GM12874 (cell line): Measurements from ENCODE around the gene ENPP6.

ENCODE experiments used
- TF ChIP-seq, protein P1 (sequence below): IDR thresholded peaks from 2 replicates; pipeline ENCODE4 v1.5.1; 2011; ENCODE audit warnings: low read depth, mild to moderate bottlenecking, control low read depth, low read length, moderate library complexity; ENCODE audit not compliant: insufficient read depth

Gene ENPP6

DNA sequence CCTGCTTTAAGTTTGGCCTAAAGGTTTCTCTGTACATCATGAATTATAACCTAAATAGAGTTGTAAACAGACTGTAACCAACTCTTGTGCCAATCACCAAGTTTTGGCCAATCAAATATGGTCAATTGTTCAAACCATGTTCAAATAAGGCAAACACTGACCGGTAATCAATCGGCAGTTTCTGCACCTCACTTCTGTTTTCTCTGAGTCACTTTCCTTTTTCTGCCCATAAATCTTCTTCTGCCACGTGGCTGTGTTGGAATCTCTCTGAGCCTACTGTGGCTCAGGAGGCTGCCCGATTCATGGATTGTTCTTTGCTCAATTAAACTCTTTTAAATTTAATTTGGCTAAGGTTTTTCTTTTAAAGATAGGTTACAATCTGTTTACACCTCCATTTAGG, 16.5 kb upstream of the ENPP6 start:
- TF ChIP-seq, protein P1, sequence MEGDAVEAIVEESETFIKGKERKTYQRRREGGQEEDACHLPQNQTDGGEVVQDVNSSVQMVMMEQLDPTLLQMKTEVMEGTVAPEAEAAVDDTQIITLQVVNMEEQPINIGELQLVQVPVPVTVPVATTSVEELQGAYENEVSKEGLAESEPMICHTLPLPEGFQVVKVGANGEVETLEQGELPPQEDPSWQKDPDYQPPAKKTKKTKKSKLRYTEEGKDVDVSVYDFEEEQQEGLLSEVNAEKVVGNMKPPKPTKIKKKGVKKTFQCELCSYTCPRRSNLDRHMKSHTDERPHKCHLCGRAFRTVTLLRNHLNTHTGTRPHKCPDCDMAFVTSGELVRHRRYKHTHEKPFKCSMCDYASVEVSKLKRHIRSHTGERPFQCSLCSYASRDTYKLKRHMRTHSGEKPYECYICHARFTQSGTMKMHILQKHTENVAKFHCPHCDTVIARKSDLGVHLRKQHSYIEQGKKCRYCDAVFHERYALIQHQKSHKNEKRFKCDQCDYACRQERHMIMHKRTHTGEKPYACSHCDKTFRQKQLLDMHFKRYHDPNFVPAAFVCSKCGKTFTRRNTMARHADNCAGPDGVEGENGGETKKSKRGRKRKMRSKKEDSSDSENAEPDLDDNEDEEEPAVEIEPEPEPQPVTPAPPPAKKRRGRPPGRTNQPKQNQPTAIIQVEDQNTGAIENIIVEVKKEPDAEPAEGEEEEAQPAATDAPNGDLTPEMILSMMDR: no peak

DNA sequence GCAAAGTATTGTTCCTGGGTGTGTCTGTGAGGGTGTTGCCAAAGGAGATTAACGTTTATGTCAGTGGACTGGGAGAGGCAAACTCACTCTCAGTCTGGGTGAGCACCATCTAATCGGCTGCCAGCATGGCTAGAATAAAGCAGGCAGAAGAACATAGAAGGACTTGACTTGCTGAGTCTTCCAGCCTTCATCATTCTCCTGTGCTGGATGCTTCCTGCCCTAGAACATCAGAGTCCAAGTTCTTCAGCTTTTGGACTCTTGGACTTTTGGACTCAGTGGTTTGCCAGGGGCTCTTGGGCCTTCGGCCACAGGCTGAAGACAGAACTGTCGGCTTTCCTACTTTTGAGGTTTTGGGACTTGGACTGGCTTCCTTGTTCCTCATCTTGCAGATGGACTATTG, 15.3 kb upstream of the ENPP6 start:
- TF ChIP-seq, protein P1: no peak

DNA sequence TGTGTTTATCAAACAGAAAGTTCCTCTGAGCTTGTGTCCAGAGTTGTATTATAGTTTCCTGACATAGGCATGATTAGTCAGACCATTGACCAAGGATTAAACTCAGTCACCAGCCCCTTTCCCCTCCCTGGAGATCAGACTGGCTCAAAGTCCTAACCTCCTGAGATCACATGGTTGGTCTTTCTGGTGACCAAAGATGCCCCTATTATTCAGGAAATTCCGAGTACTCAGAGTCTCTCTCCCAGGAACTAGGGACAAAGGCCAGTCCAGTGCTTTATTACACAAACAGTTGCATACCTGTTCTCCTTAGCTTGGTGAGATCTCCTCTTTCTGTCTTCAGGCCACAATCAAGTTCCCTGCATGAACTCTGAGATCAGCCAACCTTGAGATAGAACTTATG, 14.5 kb upstream of the ENPP6 start:
- TF ChIP-seq, protein P1: no peak

DNA sequence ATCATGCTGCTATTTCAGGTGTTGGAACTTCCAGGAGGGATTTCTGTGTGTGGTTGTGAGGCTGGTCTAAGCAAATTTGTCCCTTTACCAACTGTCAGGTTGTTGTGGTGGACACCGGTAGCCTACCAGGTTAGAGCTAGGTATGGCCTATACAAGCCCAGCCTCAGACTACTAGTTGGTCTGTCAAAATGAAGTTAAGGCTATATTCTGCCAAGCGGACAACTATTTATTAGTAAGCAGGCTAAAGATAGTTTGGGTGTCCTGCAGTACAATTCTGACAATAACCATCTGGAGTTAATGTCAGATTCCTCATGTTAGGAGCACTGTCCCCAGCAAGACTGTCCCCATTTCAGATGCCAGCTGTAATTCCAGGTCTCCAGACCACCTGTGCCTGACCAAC, 13.9 kb upstream of the ENPP6 start:
- TF ChIP-seq, protein P1: no peak

DNA sequence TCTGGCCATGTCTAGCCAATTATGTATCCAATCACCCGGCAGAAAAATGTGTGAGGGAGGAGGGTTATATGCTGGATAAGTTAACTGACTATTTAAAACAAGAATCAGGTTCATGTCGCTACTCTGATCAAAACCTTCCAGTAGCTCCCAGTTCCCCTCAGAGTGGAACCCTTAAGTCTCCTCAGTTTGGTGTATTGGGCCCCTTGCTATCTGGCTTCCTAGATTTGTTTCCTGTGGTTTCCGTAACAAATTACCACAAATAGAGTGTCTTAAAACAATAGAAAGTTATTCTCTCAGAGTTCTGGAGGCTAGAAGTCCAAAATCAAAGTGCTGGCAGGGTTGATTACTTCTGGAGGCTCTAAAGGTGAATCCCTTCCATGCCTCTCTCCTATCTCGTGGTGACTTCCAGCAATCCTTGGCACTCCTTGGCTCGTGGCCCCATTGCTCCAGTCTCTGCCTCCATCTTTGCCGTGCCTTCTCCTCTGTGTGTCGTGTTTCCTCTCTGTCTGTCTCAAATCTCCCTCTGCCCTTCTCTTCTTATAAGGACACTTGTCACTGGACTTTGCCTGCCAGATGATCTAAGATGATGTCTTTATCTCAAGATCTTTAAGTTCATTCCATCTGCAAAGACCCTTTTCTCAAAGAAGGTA, 10.5 kb upstream of the ENPP6 start:
- TF ChIP-seq, protein P1: no peak

DNA sequence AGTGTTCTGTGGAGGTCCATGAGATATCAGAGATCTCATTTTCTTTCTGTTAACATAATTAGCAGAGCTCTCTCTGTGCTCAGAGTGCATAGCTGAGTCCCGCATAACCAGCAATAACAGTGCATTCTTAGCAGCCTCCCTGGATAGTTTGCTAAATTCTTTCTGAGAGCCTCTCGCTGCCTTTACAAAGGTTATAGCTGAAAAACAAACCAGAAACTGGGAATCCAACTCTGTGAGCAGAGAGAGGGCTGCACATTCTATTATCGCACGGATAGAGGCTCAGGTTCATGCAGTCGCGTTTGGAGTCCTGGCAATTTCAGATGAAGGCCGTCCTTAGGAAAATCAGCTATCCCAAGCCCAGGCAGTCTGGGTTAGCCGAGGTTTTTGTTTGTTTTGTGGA, 1.2 kb downstream of the ENPP6 start:
- TF ChIP-seq, protein P1: no peak

DNA sequence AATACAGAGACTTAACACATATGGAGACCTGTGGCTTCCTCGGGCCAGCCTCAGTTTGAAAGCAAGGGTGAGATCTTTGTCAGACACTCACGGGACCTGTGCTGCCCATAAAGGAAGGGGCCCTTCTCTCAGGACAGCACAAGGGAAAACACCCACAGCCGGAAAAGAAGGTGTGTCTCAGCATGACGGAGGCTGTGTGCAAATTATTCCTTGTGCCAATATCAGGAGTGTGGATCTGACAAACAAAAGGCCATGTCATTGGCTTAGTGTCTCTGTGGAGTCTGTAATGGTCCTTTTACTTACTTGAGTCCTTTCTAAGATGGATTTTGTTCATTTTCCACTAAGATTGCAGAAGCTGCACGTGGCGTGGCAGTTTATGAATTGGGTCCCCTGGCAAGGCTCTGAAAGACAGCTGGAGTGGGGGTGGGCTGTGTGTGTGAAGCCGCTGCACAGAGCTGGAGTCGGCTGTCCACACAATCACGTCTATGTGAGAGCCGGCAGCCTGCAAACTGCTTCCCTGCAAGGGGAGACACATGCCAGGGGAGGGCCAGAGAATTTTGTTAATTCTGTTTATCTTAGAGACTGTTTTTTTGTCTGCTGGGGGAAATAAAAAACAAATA, 1.9 kb downstream of the ENPP6 start:
- TF ChIP-seq, protein P1: no peak
